SJCRH30 (cell line): ENCODE results near the gene GRK5. TPM values are rescaled to one million over a fixed set of nuclear protein-coding genes. Genes with fewer than 3 reads are reported as not detected.
A peak's percentile ranks its signal among the peaks of the same experiment; 100 is the strongest.

Experiments
- DNase-seq, 2 experiments: peaks; one replicate each; pipeline ENCODE4 v3.0.0-alpha.2; 2015 to 2020
- H3K27ac ChIP-seq: fragments of 250-450 bp; sonication (Bioruptor Pico); 2 replicates; pipeline ENCODE4 v1.5.1; 2020; ENCODE audit warnings: mild to moderate bottlenecking, moderate library complexity
- H3K27me3 ChIP-seq: fragments of 250-450 bp; sonication (Bioruptor Pico); 2 replicates; pipeline ENCODE4 v1.5.1; 2020; ENCODE audit warnings: mild to moderate bottlenecking, moderate library complexity
- H3K36me3 ChIP-seq: fragments of 250-450 bp; sonication (Bioruptor Pico); 2 replicates; pipeline ENCODE4 v1.5.1; 2020; ENCODE audit warnings: mild to moderate bottlenecking, moderate library complexity
- H3K4me1 ChIP-seq: fragments of 250-450 bp; sonication (Bioruptor Pico); 2 replicates; pipeline ENCODE4 v1.5.1; 2020; ENCODE audit warnings: mild to moderate bottlenecking, moderate library complexity
- H3K4me3 ChIP-seq: fragments of 250-450 bp; sonication (Bioruptor Pico); 2 replicates; pipeline ENCODE4 v1.5.1; 2020; ENCODE audit warnings: mild to moderate bottlenecking, moderate library complexity
- H3K9me3 ChIP-seq: fragments of 250-450 bp; sonication (Bioruptor Pico); replicated peaks from 2 replicates; pipeline ENCODE4 v1.5.1; 2020; ENCODE audit warnings: mild to moderate bottlenecking, moderate library complexity
- total RNA-seq: library from RNA; depleted of rRNA; stranded (reverse); fragments of >200 nt; shearing (Covaris generic); gene quantifications from 2 replicates; pipeline ENCODE4 v1.2.3, GENCODE V29; 2014

Gene GRK5
- total RNA-seq, 1 experiment from 2014 or later, result 4.4 TPM

DNA sequence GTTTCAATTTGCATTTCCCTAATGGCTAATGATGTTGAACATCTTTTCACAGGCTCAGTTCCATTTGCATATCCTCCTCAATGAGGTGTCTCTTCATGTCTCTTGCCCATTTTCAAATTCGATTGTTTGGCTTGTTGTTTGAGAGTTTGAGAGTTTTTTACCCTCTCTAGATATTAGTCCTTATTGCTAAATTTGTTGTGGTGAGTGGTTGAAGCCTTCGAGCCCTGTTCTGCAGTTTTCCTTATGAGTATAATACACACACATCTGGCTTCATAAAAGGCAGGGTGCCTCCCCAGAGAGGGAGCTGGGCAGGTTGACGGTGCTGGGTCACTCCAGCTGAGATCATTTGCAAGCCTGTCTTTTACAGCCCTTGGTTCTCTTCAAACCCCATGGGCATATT, 270.1 kb downstream of the GRK5 start:
- Histone ChIP-seq H3K4me1 (no peaks in the 10 kb centered on the region), H3K4me3 (no peak overlapping the region), H3K9me3 (no peaks in the 10 kb centered on the region; the same call in 1 of the 2 replicates), H3K27ac (no peak overlapping the region), H3K27me3 (peaks cover 3% of the 10 kb centered on the region; the same call in 1 of the 2 replicates), H3K36me3 (no peaks in the 10 kb centered on the region)
- no peak for DNase-seq

DNA sequence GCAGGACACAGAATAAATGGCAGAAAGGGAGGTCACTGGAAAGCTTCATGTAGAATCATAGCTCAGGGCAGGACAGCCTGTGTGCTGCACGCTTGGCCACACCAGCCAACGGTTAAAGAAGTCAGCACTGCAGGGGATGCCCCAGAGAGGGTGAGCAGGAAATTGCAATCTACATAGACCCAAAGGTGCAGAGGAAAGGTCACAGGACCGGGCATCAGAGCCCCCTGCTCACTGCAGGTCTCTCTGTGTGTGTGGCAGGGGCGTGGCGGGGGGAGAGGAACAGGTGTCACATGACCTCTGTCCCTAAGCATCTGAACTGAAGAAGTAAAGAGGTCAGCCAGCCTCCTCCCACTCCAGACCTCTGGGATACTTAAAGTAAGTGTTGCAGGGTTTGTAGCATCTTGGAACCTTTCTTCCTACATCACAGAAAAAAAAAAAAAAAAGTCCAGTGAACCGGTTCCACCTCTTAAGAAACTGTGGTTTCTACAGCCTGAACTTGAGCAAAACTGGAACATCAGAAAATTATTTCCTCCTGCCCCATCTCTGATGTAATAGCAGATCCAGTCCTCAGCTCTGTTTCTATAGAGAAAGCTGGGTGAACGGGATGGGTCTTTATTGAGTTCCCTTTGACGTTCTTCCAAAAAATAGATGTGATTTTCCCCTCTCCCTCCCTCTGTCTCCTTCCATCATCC, 270.9 kb downstream of the GRK5 start:
- H3K9me3 ChIP-seq, result no peaks in the 10 kb centered on the region; the same call in 1 of the 2 replicates
- DNase-seq, result no peak
- no peaks in the 10 kb centered on the region for H3K36me3 ChIP-seq
- H3K27ac ChIP-seq, result no peak overlapping the region
- no peak overlapping the region for H3K4me3 ChIP-seq
- H3K27me3 ChIP-seq, result peaks cover 3% of the 10 kb centered on the region; the same call in 1 of the 2 replicates
- H3K4me1 ChIP-seq, result no peaks in the 10 kb centered on the region

DNA sequence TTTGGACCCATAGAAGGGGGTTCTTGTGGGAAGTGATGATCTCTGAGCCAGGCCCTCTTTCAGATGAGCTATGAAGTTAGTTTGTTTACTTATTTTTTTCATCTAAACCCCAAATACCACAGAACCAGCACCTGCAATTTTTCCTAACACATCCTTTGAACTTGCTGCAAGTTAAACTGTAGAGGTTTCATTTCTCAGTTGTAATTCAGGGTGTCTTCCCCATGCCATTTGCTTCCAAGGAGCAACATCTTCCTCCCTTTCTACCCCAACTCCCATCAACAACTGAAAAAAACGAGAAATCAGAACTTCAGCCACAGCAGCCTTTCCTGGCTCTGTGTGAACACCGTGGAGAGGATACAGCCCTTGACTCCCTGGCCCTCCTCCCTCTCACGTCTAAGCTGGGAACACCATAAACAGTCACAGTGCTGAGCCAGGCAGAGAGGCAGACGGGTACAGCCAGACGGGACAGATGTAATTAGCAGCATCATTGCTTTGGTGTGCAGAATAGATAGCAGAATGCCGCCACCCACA, 271.5 kb downstream of the GRK5 start:
- H3K4me1 ChIP-seq, result no peaks in the 10 kb centered on the region
- H3K36me3 ChIP-seq, result no peaks in the 10 kb centered on the region
- H3K27ac ChIP-seq, result no peak overlapping the region
- DNase-seq, result no peak
- no peak overlapping the region for H3K4me3 ChIP-seq
- H3K27me3 ChIP-seq, result peaks cover 3% of the 10 kb centered on the region; the same call in 1 of the 2 replicates
- no peaks in the 10 kb centered on the region; the same call in 1 of the 2 replicates for H3K9me3 ChIP-seq

DNA sequence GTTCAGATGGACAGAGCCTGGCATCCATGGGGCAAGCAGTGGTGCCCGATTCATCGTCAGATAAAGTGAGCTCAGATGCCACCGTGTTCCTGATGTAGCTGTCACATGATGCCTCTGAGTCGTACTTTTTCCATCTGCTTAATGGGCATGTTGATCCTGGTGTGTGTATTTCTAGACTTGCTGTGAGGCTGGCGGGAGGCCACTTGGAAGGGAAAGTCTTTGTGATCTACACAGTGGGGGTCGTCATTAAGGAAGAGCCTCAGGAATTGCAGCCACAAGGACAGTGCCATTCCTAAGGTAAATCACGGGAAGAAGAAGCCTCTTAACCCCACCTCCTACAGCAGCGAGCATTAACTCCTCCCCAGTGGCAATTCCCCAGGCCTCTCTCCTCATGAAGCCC, 272.2 kb downstream of the GRK5 start:
- Histone ChIP-seq H3K4me1 (no peaks in the 10 kb centered on the region), H3K27me3 (peaks cover 3% of the 10 kb centered on the region; the same call in 1 of the 2 replicates), H3K9me3 (no peaks in the 10 kb centered on the region), H3K36me3 (no peaks in the 10 kb centered on the region), H3K4me3 (no peak overlapping the region), H3K27ac (no peak overlapping the region)
- DNase-seq, result no peak

DNA sequence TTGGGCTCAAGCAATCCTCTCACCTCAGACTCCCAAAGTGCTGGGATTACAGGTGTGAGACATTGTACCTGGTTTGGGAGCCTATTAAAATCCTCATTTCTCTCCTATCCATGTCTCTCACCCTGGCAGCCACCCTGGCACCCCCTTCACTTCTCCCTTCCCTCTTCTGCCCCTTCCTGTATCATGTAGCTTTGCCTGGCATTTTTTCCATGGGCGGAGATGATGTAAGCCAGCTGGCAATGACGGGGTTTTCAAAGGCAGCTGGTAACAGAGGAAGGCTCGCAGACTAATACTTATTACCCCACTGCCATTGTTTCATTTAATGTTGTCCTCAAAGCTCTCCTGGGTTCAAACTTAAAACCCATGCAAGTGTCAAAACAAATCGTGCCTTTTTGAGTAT, 273.3 kb downstream of the GRK5 start:
- no peak for DNase-seq
- peaks cover 3% of the 10 kb centered on the region; the same call in 1 of the 2 replicates for H3K27me3 ChIP-seq
- no peaks in the 10 kb centered on the region for H3K4me1 ChIP-seq
- no peak overlapping the region for H3K4me3 ChIP-seq
- no peak overlapping the region for H3K27ac ChIP-seq
- H3K9me3 ChIP-seq, result no peaks in the 10 kb centered on the region
- H3K36me3 ChIP-seq, result no peaks in the 10 kb centered on the region

DNA sequence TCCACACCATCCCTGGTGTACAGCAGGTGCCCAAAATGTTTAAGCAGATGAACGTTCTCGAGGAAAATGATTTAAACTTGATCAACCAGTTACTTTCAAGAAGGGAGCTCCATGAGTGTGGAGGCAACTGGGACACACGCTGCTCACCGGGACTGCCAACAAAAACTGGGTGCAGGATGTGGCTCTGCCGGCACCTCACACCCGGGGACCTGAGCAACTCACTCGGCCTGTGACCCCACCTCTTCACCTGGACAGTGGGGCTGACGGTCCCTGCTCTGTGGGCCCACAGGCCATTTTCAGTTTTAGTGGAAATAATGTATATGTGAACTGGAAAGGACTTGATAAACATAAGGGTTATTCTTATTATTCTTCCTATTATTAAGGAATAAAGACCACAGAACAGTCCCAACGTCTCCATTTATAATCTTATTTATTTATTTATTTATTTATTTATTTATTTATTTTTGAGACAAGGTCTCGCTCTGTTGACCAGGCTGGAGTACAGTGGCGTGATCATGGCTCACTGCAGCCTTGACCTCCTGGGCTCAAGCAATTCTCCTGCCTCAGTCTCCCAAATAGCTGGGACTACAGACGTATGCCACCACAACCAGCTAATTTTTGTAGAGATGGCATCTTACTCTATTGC, 274.5 kb downstream of the GRK5 start:
- H3K36me3 ChIP-seq, result no peaks in the 10 kb centered on the region
- no peak for DNase-seq
- H3K4me3 ChIP-seq, result no peak overlapping the region
- no peak overlapping the region for H3K27ac ChIP-seq
- H3K9me3 ChIP-seq, result no peaks in the 10 kb centered on the region
- peaks cover 3% of the 10 kb centered on the region; the same call in 1 of the 2 replicates for H3K27me3 ChIP-seq
- no peaks in the 10 kb centered on the region for H3K4me1 ChIP-seq

DNA sequence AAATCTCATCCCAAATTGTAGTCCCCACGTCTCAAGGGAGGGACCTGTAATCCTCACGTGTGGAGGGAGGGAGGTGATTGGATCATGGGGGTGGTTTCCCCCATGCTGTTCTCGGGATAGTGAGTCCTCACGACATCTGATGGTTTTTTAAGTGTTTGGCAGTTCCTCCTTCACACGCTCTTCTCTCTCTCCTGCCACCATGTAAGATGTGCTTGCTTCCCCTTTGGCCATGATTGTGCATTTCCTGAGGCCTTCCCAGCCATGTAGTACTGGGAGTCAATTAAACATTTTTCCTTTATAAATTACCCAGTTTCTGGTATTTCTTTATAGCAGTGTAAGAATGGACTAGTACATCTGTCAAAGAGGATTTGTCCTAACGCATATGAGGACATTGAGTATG, 275.6 kb downstream of the GRK5 start:
- H3K9me3 ChIP-seq, result no peaks in the 10 kb centered on the region
- no peak overlapping the region for H3K27ac ChIP-seq
- no peak overlapping the region for H3K4me3 ChIP-seq
- H3K4me1 ChIP-seq, result no peaks in the 10 kb centered on the region
- no peaks in the 10 kb centered on the region; the same call in 1 of the 2 replicates for H3K27me3 ChIP-seq
- DNase-seq, result no peak
- H3K36me3 ChIP-seq, result no peaks in the 10 kb centered on the region

DNA sequence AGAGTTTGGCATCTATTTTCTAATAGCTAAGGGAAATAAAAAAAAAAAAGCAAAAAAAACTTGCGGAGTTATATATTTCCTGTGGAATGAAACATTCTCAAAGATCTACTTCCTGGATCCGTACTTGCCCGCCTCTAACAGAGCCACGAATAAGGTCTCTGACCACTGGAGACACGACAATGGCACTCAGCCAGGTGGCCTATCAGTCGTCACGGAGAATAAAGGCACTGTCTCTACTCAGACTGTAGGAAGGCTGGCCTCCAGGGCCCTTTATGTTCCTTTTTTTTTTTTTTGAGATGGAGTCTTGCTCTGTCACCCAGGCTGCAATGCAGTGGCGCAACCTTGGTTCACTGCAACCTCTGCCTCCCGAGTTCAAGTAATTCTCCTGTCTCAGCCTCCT, 276.5 kb downstream of the GRK5 start:
- no peaks in the 10 kb centered on the region for H3K9me3 ChIP-seq
- H3K4me3 ChIP-seq, result no peak overlapping the region
- H3K36me3 ChIP-seq, result no peaks in the 10 kb centered on the region
- no peaks in the 10 kb centered on the region for H3K4me1 ChIP-seq
- peak in 1 of 2 experiments; percentile 36 for DNase-seq
- H3K27me3 ChIP-seq, result no peaks in the 10 kb centered on the region; the same call in 1 of the 2 replicates
- H3K27ac ChIP-seq, result no peak overlapping the region

DNA sequence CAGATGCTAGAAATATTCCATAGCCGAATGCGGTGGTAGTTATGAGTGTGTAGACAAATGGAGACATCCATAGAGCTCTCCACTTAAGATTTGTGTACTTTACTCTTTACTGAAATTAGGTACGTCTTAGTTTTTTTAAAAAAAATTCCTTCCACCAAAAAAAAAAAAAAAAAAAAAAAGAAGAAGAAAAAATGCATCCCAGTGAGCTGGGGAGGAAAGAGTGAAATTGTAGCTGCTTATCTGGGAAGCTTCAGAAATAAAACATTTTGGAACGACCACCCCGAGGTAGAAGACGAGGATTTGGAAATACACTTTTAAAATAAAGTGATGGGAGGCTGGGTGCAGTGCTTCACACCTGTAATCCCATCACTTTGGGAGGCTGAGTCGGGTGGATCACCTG, 281.3 kb downstream of the GRK5 start:
- Histone ChIP-seq H3K9me3 (no peaks in the 10 kb centered on the region), H3K4me3 (no peak overlapping the region), H3K27me3 (peaks cover 4% of the 10 kb centered on the region; the same call in 1 of the 2 replicates), H3K4me1 (no peaks in the 10 kb centered on the region), H3K36me3 (no peaks in the 10 kb centered on the region), H3K27ac (no peak overlapping the region)
- DNase-seq, result no peak

DNA sequence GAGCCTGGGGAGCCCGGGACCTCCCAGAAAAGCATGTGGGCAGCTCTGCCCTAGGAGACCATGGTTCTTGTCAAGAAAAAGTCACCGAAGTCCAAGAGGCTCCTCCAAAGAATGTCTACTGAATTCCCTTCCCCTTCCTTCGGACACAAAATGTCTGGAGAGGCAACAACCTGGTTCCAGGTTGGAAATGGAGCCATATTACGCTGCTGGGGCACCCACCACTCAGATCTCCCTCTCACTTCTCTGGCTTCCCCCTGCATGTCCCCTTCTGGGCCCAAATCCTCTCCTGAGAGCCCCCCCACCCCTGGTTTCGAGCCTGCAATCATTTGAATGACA, 282.6 kb downstream of the GRK5 start:
- DNase-seq, result no peak
- Histone ChIP-seq H3K9me3 (no peaks in the 10 kb centered on the region), H3K4me1 (no peaks in the 10 kb centered on the region), H3K27ac (no peak overlapping the region), H3K36me3 (no peaks in the 10 kb centered on the region), H3K27me3 (peaks cover 4% of the 10 kb centered on the region; the same call in 1 of the 2 replicates), H3K4me3 (peak overlapping the region; percentile 60)

DNA sequence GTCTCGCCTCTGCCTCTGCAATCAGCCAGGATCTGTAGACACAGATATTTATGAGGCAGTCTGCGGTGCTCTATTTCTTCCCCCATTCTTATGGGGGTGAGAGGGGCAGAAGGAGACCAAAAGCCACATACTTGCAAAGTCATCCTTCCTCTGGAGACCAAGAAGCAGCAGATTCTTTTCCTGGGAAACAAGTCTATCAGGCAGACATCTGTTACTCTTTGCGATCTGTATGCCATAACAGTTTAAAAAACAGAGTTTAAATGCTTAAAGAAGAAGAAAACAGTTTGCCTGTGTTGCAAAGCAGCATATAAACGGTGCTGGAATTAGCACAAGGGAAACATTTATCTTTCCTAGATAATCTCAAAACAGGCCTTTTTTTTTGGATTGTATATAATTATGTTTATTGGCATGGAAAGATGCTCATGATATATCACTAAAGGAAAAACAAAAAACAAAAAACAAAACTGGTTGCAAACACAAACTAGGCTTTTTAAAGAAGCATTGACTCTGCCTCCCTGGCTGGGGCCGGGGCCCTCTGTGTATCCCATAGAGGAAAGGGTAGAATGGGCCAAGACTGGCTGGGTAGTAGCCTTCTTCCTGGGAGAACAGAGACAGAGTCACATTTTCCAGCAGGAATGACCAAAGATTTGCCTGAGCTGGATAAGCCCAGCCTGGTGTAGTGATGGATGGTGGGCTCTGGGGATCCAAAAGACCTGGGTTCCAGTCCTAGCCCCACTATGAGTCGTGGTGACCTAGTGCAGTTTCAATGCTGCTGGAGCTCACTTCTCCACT, 284.8 kb downstream of the GRK5 start:
- Histone ChIP-seq H3K36me3 (no peaks in the 10 kb centered on the region), H3K9me3 (no peaks in the 10 kb centered on the region), H3K27ac (no peak overlapping the region), H3K4me1 (no peaks in the 10 kb centered on the region), H3K4me3 (no peak overlapping the region), H3K27me3 (peaks cover 6% of the 10 kb centered on the region; the same call in 1 of the 2 replicates)
- no peak for DNase-seq

DNA sequence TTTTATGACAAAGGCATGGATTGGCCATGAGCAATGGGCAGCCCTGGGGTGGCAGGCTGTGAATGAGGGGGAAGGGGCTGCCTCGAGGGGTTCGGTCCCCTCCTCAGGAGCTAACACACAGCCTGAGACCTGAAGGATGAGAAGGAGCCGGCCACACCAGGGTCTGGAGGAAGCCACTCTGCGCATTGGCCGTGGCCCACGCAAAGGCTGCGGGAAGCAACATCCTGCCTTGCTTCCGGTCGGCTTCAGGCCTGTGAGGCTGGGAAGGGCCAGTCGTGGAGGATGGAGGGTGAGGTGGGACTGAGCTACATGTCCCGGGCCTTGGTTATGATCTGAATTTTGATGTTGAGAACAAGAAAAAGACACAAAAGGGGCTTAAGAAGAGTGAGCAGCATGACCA, 285.8 kb downstream of the GRK5 start:
- H3K27me3 ChIP-seq, result peaks cover 10% of the 10 kb centered on the region; the same call in 1 of the 2 replicates
- H3K4me1 ChIP-seq, result no peaks in the 10 kb centered on the region
- H3K27ac ChIP-seq, result no peak overlapping the region
- no peaks in the 10 kb centered on the region for H3K36me3 ChIP-seq
- no peak overlapping the region for H3K4me3 ChIP-seq
- H3K9me3 ChIP-seq, result no peaks in the 10 kb centered on the region
- DNase-seq, result no peak

DNA sequence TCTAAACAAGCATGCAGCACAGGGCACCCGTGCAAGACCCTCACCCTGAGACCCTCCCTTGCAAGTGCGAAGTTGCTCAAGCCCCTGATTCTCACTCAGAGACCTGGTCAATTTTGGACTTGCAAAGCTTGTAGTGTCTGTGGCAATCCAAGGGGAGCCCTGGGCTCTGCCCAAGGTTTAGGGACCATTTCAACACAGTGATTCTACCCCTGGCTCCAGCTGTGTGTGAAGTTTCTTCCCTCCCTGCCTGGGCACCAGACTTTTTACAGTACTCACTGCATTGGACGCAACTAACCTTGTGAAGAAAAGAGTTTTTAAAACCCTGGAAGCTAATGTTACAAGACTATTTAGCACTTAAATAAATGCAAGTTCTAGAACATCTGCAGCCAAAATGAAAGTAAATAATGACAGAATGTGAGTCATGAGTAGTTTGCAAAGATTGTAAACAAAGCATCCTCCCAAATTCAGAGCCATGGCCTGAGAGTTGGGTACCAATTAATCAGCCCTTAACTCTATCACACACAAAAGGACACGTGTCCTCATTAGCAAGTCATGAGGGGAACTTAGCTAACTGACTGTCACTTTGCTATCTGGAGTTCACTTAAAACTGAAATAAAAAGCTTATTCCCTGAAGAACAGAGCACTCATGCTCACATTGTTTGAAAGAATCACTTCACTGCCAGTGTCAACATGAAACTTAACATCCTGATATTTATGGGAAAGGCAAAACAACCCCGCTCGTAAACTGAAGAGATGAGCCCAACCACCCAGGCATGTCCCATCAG, 287.1 kb downstream of the GRK5 start:
- Histone ChIP-seq H3K27ac (no peak overlapping the region), H3K36me3 (no peaks in the 10 kb centered on the region), H3K4me3 (no peak overlapping the region), H3K9me3 (no peaks in the 10 kb centered on the region), H3K4me1 (no peaks in the 10 kb centered on the region), H3K27me3 (peaks cover 10% of the 10 kb centered on the region; the same call in 1 of the 2 replicates)
- no peak for DNase-seq

DNA sequence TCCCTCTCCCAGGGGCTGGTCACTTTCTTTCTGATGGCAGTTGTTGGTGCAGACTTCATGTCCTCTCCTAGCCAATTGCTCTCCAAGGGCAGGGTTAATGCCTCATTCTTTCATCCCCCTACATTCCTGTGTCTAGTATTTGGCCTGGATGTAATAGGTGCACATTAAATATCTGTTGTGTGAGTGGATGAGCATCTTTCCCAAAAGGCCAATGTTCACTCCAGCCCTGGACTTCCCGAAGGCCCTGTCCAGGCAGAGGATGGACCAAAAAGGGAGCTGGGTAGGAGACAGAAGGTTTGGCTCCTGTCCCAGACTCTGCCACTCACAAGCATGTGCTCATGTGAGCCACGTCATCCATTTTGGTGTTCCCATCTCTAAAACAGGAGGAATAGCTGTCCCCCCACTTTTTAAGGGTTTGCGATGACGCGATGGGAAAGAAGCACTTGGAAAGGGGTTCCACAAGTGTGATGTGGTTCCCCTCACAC, 287.7 kb downstream of the GRK5 start:
- no peaks in the 10 kb centered on the region for H3K4me1 ChIP-seq
- H3K4me3 ChIP-seq, result no peak overlapping the region
- no peaks in the 10 kb centered on the region for H3K36me3 ChIP-seq
- no peaks in the 10 kb centered on the region for H3K9me3 ChIP-seq
- DNase-seq, result no peak
- H3K27ac ChIP-seq, result no peak overlapping the region
- peaks cover 13% of the 10 kb centered on the region; the same call in 1 of the 2 replicates for H3K27me3 ChIP-seq
